Stimulated activated CD4-positive, alpha-beta T cell treated with anti-CD3 and anti-CD28 coated beads, Interleukin-4, amount 100 ng/mL, for 1 hour (primary cell): Measurements from ENCODE around the gene SF3A1.

Source experiments
- DNase-seq: peaks from one replicate; pipeline ENCODE4 v3.0.0-alpha.2; 2020

SF3A1 gene

DNA sequence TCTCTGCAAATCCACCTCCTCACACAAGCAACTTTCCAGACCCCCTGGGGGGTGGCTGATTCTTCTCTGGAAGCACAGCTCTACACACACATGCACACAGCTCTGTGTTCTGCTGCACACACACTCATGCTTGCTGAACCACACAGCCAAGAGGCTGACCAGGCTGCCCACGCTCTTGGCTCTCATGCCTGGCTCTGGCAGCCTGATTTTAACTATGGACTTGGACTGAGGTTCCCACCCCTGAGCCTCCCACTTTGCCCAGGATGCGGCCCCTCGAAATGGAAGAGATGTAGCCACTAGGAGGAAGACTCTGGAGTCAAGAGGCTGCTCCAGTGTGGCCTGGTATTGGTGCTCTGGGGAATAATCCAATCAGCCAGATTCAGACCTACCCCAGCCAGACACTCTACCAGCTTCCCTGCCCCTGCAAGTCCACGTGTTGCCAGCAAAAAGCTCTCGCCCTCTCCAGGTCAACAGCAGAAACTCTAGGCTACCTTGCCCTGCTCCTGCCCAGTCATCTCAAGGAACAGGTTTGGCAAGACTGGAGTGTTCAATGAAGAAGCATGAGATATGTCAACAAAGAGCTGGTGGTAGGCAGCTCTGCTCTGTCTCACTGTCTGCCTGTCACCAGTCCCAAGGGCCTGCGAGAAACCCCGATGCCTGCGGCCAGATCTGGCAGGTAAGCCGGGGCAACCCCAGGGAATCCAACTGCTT is 58.5 kb downstream of the SF3A1 start:
- DNase-seq = no peak

DNA sequence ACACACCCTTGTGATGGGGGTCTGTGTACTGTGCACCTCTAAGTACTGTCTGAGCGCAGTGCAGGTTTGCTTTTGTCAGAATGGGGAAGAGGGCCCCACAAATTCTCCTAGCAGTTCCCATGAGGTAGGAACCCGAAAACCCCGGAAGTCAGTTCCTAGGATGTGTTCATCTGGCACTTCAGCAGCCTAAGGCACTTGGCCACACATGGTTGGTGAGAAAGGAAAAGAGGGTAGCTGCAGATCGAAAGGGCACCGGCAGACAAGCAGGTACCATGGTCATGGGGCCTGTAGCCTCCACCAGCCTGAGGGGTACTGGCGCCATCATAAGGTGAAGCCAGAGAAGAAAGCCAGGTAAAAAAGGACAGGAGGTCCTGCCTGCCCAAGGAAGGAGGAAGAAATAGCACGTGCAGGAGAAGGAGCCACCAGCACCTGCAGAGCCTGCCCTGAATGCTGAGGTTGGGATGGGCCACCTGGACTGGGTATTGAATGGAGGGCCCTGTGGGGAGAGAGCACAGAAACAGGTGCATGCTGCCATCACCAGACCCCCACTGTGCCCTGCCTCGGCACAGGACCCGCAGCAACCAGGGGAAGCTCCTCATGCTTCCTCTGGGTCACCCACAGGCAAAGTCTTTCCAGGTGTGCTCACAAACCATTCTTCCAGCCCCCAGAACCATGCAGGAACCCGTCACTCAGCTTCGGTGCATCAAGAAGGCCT is 59.3 kb downstream of the SF3A1 start:
- no peak for DNase-seq

DNA sequence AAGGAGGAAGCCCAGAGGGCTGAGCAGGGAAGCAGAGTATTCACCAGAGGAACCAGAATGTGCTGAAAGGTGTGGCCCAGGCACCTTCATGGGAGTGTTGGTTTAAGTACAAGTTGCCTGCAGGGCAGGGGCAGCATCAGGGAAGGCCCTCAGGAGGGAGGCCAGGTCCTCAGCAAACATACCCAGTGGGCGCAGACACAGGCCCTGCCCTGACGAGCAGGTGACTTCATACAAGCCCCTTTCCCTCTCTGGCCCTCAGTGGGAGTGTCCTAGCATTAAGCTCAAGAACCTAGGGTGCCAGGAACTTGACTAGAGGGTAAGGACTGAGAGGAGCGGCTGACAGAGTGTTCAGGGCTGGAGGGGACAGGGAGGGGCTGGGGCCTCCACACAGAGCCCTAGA is 59.9 kb downstream of the SF3A1 start:
- no peak for DNase-seq

DNA sequence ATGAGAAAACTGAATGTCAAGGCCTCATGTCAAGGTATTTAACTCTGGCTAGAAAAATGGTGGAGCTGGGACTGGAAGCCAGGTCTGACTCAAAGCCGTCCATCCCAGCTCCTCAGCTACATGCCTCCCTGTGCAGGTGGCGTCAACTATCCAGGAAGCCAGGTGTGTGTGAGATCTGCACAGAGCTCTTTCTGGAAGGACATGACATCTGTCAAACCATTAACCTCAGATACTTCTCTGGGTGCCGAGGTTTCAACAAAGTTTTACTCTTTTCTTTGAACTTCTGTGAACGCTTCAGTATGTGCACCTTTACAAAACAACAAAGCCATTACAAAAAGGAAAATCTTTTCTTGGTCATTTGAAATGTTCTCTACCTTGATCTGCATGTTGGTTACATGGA is 60.4 kb downstream of the SF3A1 start:
- DNase-seq = no peak

DNA sequence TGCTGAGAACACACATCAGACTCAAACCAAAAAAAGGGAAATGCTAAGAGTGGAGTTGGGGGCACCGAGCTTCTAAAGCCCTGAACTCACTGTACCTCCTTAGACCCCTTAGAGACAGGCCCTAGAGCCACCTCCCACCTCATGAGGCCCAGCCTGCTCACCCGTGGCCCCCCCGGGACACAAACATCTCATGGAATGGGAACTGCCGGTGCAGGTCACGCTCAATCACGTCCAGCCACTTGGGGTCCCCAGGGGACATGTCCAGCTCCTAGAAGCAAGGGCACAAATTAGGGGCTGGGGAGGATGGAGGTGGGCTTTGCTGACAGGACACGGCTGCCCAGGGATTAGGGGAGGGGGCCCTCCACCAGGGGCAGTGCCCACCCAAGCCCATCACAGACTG is 61.1 kb downstream of the SF3A1 start:
- DNase-seq = no peak

DNA sequence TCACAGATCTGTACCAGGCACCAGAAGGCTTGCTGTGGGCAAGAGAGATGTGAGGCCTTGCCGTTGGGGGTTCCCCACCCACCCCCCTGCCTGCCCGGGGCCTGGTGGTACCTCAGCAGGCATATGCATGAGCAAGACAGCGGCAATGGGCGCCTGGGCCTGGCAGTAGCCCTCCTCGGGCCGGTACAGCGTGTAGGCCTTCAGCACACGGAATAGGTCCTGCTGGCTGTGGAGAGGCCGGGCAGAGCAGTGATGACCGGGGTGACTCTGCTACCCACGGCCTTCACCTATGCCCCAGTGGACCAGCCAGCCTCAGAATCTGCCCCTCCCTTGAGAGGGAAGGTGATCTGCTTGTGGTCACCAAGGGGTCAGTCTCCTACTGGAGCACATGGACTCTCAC is 61.9 kb downstream of the SF3A1 start:
- no peak for DNase-seq

DNA sequence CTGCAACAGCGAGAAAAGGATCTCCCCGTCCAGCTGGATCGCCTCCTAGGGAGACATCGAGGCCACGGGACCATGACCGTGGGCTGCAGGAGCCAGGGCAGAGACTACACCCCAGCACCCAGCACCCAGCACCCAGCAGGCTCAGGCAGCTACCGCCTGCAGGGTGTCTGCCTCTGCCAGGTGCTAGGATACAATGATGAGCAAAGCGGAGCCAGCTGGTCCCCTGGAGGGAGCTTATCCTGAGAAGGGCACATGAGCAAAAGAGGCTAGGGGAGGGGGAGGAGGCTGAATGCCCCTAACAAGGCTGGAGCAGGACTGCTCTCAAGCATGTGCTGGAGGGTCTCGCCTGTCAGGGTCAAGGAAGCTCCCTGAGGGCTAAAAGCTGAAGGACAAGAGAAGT is 62.6 kb downstream of the SF3A1 start:
- no peak for DNase-seq

DNA sequence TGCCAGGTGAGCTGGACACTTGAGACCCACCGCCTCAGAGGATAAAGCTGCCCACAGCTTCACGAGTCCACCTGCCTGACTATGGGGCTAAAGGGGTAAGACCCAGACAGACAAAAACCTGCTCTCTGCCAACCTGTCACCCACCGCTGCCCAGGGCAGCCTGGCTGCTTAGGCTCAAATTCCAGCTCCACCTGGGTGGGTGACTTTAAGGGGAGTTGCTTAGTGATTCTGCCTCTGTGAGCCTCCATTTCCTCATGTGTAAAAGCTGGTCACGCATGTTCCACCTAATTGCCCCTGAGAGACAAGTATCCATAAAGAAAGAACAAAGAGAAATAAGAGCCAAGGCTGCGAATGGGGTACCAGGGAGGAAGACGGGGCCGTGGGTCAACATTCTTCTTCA is 63.7 kb downstream of the SF3A1 start:
- DNase-seq = no peak

DNA sequence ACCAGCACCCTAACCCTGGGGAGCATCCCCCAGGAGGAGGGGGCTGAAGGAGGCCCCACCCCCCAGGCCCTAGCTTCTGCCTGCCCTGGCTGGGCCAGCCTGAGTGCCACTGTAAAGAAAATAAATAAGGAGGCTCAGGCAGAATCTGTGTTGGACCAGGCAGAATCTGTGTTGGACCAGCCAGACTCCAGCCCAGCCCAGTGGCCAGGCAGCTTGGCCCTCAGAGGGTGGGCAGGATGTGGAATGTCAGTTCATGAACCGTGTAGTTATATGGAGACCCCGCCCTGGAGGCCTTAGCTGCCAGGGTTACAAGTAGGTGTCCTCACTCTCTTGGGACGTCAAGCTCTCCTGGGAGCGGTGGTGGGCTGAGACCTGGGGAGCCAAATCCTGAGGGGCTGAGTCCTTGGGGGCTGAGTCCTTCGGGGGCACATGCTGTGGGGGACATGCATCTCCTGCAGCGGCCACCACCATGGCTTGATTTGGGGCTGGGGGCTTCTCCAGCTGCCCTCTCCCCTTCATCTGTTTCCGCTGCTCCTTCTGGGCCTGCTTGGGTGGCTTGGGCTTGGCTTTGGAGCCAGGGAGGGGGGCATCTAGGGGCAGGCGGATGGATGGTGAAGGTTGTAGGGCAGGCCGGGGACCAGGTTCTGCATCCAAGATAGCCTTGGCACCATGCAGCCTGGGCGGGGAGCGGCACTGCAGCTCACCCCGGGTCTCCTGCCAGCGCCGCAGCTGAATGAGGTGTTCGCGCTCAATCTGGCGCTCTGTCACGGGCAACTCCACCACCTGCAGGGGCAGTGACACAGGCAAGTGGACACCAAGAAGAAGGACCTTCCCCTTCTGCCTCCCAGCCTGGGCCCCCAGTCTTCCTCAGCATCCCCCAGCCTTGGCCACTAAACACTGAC is 64.4 kb downstream of the SF3A1 start:
- DNase-seq = no peak

DNA sequence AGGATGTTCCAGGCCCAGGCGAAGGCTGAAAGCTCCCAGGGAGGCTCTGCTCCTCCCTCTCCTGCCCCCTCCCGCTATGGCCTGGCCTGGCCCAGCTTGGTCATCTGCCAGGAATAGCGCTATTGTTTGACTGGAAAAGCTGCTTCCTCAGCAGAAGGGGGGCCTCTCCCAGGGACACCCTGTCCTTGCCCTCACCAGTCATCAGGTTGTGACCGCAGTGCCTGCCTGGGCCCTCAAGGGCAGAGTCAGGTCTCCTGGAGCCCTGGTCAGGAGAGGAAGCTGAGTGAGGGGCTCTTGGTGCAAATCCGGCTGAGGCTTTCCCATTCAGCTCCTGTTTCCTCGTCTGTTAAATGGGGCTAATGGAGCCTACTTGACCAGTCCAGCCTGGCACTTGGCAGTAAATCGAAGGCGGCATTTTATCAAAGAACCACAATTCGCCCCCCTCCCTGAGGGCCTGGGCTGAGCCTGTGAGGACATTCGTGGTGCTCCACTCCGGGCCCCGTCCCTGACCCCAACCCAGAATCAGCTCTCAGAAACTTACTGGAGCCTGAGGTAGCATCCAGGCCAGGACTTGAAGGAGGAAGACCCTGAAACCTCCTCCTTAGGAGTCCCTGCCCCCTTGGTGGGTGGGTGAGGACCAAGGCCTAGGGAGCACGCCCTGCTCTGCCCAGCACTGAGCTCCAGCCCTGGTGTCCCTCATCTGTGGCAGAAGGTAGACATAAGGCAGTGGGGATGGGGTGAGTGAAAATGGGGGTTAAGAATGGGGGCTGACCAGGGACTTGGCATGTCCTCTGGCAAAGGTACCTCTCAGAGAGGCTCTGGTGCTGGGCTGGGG is 65.4 kb downstream of the SF3A1 start:
- no peak for DNase-seq

DNA sequence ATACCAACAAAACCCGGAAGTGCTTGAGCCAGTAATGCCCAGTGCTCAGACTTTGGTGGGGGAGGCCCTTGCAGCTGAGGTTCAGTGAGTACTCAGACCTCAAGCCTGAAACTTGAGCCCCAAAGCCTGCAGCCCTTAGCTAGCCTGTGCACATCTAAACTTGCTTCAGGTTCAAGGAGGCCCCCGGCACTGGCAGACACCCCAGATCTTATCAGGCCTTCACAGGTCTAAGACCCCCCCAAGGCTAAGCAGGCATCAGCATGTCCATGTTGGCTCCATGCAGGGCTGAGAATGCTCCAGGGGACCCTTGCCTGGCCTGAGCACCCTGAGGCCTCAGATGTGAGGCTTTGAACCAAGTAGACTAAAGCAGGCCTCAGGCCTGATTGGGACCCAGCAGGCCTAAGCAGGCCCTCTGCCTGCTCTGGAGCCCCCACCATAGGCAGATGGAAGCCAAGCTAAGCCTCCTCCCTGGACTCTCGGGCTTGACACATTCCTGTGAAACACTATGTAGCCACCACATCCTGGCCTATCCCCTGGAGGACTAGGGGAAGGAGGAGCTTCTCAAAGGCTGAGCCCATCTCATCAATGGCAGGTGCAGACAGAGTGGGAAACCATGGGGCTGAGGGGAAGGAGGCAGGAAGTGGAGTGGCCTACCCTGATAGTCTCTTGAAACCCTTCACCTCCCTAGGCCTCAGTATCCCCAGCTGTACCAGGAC is 66.2 kb downstream of the SF3A1 start:
- no peak for DNase-seq

DNA sequence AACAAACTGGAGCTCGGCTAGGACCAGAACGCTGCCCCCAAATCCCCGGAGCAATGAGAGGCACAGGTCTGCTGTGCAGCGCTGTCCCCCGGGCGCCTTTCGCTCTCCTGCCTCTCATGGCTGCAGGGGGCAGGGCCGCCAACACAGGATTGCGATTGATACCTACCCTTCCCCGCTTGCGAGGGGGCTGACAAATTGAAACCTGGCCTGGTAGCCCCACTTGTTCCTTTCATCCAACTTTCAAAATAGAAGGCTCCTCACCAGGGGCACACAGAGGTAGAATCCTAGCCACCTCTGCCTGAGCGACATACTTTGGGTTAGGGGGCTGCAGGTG is 66.7 kb downstream of the SF3A1 start:
- DNase-seq = no peak

DNA sequence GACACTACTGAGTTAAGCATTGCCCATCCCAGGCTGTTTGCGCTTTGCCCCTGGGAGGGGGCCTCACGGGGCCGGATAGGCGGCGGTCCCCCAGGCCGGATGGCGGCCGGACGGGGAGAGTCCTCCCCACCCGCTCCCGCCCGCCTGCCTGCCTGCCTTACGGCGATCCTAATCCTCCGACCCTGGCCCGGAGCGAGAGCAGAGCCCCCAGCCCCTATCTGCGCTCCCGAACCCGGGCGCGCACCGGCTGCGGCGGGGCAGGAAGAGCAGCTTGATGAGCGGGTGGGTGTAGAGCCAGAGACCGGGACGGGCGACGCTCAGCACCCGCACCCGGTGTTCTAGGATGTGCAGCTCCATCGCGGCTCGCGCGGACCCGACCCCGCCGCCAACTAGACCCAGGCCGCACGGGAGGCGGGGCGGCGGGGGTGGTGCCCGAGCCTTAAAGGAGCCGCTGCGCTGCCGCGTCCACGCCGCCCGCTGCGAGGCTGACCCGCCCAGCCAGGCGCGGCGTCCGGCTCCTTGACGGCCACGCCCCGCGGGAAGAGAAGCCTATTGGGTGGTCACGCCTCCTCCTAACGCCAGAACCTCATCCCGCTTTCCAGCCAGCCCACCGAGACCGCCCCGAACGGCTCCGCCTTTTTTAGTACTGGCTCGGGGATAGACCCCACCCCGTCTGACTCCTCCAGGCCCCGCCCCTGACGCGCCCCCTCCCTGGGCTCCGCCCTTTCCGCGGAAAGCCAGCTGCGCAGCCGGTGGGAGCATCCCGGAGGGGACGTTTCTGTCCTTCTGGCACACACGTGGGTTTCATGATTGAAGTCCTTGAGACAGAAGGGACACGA is 67.3 kb downstream of the SF3A1 start, which contains the start of gene CASTOR1:
CASTOR1 (minus strand) TSS at position 365 of the 839 bp plus-strand sequence; CDS start at position 357, 8 bp downstream.
- DNase-seq = peak; percentile 87

DNA sequence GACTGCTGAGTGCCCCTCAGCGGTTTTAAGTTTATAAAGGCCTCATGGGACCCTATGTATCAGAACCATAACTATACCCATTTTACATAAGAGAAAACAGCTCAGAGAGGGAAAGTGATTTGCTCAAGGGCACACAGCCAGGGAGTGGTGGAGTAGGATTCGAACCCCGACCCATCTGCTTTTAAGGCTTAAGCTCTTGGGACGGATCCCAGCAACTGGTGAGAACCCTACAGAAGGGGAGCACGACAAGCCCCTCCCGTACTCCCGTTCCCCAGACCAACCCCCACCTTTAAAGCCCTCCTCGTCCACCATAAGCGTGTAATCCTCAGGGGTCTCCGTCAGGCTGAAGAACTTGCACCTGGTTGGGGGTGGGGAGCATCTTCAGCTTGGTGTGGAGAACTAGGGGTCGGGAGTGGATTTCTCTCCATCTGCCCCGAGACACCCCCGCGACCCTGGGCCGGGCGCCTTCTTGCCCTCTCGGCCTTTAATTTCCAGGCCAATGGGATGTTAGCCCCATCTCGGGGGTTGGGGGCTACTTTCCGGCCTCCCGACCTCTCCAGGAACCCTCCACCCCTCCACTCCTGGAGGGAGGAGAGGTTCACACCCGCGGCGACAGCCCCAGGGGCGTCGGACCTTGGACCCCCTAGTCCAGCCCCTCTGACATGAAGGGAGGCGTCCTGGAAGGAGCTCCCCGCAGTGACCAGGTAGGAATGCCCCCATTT is 68.1 kb downstream of the SF3A1 start:
- DNase-seq = no peak

DNA sequence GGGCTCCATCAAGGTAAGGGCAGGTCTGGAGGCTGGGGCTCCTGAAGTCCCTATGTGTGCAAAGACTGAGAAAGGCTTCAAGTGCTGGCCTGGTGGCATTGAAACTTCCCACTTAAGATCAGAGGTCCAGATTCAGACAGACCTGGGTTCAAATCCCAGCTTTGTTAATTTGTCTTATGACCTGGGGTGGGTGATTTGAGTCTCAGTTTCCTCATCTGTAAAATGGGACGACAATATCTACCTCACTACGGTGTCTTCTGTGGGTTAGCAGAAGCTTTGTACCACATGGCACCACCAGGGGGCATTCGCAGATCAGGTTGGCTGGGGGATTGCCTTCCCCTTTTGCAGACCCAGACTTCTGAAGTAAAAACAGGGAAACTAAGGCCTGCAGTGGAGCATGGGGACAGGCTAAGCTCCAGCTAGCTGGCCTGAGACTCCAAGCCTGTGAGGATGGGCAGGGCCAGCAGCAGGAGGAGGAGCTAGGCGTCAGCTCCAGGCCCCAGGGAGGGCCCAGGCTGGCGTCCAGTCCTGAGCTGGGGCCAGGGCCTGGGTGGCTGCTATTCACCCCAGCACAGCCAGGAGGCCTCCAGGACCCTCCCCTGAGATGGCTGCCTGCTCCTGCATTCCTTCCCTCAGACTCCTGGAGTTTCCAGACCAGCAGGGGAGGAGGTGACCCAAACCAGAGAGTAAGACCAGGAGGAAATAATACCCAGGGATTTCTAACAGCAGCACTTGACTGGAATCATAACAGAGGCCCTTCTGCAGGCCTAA is 68.9 kb downstream of the SF3A1 start:
- DNase-seq = peak; percentile 89

DNA sequence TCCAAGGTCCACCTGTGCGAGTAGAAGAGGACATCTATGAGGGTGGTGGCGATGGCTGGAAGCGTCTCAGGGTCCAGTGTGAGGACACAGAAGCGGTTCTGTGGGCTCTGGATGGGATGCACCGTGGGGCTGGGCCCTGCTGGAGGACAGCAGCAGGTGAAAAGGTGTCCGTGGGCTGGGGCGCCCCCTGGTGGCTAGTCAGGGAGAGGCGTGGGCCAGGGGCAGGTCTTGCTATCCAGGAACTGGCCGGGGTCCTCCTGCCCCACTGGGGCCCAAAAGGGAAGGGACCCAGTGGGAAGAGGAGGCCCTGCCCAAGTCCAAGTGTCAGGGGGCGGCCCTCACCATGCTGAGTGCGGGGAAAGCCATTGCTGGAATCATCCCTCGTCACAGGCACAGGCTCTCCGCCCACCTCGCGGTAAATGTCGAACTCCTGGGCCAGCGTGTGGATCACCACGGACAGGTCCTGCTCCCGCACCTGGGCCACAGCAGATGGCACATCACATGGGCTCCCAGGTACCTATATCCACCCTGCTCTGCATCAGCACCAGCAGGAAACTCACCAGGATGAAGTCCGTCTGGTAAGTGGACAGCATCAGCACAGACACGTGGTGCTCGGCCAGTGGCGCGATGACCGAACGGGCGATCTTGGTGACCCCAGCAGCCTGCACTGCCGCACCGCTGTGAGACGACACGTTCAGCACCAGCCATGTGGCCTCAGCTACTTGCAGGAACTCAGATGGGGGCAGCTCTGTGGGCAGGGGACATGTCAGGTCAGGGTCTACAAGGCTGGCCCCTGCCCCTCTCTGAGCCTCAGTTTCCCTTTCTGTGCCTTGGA is 69.7 kb downstream of the SF3A1 start:
- peak; percentile 88 for DNase-seq

DNA sequence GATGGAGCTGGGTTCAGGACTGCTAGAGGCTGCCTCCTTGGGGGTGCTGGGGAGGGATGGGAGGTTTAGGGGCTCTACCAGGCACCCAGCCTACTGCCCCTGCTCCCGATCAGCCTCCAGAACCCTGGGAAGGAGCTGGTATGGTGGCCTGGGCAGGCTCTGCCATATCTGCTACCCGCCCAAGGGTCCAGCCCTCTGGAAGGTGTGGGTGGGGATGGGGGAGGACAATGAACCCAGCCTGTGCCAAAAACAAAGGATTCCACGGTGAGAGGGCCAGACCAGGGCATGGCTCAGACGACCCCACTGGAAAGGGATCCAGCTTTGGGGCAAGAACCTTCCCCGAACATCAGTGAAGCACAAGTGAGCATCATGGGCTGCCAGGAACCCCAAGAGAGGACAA is 70.4 kb downstream of the SF3A1 start:
- DNase-seq = no peak

DNA sequence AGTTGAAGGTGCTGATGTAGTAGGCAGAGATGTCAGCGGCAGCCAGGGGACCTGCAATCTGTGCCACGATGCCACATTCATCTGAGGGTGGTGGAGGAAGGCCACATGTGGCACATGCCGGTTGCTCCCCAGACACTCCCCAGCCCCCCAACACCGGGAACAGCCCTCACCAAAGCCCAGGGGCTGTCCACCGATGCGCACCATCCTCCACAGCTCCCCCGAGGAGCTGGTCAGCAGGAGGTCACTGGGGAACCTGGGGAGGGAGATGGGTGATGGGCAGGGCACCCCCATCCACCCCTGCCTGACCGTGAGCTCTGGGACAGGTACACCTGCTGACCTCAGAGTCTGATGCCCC is 70.9 kb downstream of the SF3A1 start:
- DNase-seq = no peak
